GM18858 (cell line): Measurements from ENCODE around the gene ZNHIT2.

Experiments used
- ATAC-seq: cut with Tn5 transposase; IDR thresholded peaks from one replicate; pipeline ENCODE4 v1.9.1; 2021; ENCODE audit not compliant: unreplicated experiment

ZNHIT2 gene

DNA sequence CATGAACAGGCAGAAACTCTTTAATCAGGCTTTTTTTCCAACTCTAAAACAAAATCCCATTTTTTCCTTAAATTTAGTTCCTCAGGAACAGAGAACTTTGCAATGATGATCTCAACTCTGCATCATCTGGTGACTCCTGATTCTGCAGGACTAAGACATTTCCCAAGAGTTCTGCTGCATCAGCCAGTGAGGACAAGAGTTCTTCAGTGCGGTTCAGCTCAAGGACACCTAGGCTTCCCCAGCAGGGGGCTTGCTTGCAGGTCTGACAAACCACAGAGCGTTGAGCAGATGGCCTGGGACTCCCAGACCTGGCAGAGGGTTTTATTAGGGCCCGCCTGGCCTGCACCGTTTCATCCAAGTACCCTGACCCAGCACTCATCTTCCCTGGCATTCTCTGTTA, 40.0 kb downstream of the ZNHIT2 start:
- ATAC-seq: no peak

DNA sequence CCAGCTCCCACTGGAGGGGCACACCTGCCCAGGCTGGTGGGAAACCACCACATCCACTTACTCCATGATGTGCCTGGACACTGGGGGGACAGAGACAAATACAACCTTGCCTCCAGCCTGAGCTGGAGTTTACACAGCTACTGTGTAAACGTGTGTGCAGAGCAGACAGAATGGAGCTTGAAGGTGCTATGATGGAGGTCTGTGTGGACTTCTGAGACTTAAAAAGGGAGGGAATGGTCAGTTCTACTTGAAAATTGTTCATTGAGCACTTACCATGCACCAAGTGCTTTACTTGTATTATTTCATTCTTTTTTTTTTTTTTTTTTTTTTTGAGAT, 44.9 kb downstream of the ZNHIT2 start:
- ATAC-seq: no peak

DNA sequence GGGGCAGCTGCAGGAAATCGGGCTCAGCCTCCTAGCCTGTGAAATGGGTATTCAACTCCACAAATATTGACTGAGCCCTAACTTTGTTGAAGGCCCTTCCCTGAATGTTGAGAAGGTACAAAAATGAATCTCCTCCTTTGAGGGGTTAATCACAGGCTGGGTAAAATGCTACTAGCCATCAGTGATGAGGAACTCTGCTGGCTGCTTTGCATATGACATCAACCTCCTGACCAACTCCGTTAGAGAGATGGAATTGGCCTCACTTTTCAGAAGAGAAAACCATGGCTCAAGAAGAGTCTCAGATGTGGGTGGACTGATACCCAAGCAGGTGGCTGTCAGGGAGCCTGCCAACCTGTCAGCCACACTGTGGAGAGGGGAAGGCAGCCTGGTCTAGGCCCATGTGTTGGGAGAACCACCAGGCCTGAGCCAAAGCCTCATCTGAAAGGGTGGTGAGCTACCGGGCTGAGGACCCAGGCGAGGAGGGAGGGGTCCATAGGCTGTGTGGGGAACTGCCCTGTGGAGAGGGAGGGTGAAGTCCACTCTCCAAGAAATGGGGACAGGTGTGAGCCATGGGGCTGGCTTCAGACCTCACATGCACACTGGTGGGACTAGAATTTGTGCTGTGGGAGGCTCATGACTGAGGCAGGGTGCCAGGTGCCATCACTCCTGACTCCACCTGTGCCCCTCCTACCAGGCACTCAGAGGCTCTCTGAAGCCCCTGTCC, 45.4 kb downstream of the ZNHIT2 start:
- ATAC-seq: no peak

DNA sequence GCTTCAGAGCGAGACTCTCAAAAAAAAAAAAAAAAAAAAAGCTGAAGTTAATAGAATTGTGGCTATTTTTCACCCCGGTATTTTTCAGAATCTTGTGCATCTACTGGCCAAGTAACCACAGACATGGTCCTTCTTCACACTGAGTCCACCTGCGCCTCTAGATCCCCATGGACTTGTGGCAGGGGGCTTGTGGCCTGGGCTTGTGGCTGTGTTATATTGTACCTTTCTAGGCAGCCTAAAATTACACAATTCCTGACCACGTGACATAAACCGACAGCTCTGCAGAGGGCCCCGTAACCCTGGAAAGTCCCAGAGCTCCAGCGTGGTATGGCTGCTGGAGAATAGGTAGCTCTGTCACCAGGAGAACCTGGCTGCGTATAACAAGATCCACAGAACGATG, 48.3 kb downstream of the ZNHIT2 start:
- no peak for ATAC-seq

DNA sequence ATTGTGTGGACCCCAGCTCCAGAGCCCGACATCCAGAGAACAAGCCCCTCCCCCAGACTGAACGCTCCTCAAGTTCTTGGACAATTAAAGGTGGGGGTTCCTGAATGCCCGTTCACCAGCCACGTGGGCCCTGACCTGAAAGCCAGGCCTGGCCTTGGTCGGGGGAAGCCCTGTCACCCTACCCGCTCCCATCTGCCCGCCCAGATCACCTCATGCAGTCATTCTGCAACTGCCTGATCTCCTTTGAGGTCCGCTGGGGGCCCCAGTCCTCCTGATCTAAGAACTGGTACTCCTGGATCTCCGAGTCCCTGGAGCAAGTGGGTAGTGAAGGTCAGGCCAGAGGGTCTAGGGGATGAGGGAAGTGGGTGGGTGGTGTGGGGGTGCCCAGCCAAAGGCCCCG, 50.1 kb downstream of the ZNHIT2 start:
- ATAC-seq: no peak

DNA sequence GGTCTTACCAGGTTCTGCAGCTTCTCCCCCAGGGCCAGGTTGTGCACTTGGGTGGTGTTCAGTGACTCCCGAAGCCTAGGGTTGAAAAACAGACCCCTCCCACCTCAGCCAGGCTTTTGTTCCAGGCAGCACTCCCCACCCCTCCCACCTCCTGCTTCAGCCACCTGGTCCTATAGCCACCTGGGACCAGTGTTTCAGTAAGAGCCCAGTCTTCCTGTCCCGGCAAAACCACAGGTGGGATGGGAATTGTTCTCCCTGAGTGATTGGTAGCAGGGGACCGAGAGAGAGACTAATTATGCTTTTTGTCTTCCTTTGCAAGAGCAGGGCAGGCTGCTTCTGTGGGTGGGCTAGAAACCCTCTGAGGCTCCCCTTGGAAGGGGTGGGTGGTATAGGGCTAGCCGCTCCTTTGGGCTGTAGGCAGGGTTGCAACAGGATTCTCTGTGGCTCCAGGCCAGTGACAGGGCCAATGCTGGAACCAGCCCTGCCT, 50.7 kb downstream of the ZNHIT2 start:
- no peak for ATAC-seq
